Duodenal mucosa (tissue), 2 donors: Measurements from ENCODE around the gene TCEAL3.
"Not testable (repeated sequence)": the region's sequence is repeated elsewhere in the genome, so short reads cannot be mapped to it uniquely, and the experiment has no call there.

Source experiments
- H3K27ac ChIP-seq: one replicate; pipeline ENCODE4 v1.7.0; 2013; ENCODE audit warnings: low read depth, low read length
- H3K27me3 ChIP-seq, 2 donors: one replicate each; pipeline ENCODE4 v1.7.0; 2013; ENCODE audit warnings: low read length in 2 of 2, control low read depth in 1 of 2; ENCODE audit not compliant: insufficient read depth in 2 of 2, control insufficient read depth in 1 of 2
- H3K36me3 ChIP-seq, 2 donors: one replicate each; pipeline ENCODE4 v1.7.0; 2013; ENCODE audit warnings: low read length in 2 of 2, control low read depth in 1 of 2; ENCODE audit not compliant: insufficient read depth in 2 of 2, control insufficient read depth in 1 of 2
- H3K4me1 ChIP-seq, 2 donors: one replicate each; pipeline ENCODE4 v1.7.0; 2013; ENCODE audit warnings: low read length in 2 of 2, control low read depth in 1 of 2; ENCODE audit not compliant: insufficient read depth in 2 of 2, control insufficient read depth in 1 of 2
- H3K4me3 ChIP-seq, 2 donors: one replicate each; pipeline ENCODE4 v1.7.0; 2013; ENCODE audit warnings: low read length in 2 of 2, low read depth in 1 of 2
- H3K9ac ChIP-seq, 2 donors: one replicate each; pipeline ENCODE4 v1.7.0; 2013; ENCODE audit warnings: low read length in 2 of 2, low read depth in 1 of 2
- H3K9me3 ChIP-seq, 2 donors: one replicate each; pipeline ENCODE4 v1.7.0; 2013; ENCODE audit warnings: low read length in 2 of 2, control low read depth in 1 of 2; ENCODE audit not compliant: control insufficient read depth in 1 of 2

The TCEAL3 gene

GRCh38 chrX:103638479-103639346 lies 30.9 kb downstream of the TCEAL3 start:
- not testable (repeated sequence) for H3K27ac ChIP-seq, H3K36me3 ChIP-seq, H3K9me3 ChIP-seq, H3K27me3 ChIP-seq, H3K4me3 ChIP-seq, H3K9ac ChIP-seq, H3K4me1 ChIP-seq

- no peak overlapping the region for H3K4me3 ChIP-seq
- H3K27me3 ChIP-seq: no peaks in the 10 kb centered on the region
- H3K4me1 ChIP-seq: no peaks in the 10 kb centered on the region
- H3K9me3 ChIP-seq: no peaks in the 10 kb centered on the region
- no peak overlapping the region for H3K9ac ChIP-seq
- H3K27ac ChIP-seq: no peak overlapping the region
- no peaks in the 10 kb centered on the region for H3K36me3 ChIP-seq
Observed at GRCh38 chrX:103640401-103641155, 32.8 kb downstream of the TCEAL3 start.

GRCh38 chrX:103644125-103644524 lies 36.4 kb downstream of the TCEAL3 start:
- Histone ChIP-seq H3K9me3 (no peaks in the 10 kb centered on the region), H3K4me1 (no peaks in the 10 kb centered on the region), H3K27me3 (no peaks in the 10 kb centered on the region), H3K27ac (no peak overlapping the region), H3K9ac (no peak overlapping the region), H3K36me3 (no peaks in the 10 kb centered on the region), H3K4me3 (no peak overlapping the region)

GRCh38 chrX:103647630-103648029 lies 39.9 kb downstream of the TCEAL3 start:
- Histone ChIP-seq H3K36me3 (no peaks in the 10 kb centered on the region), H3K9me3 (no peaks in the 10 kb centered on the region), H3K9ac (no peak overlapping the region), H3K27me3 (no peaks in the 10 kb centered on the region), H3K4me1 (no peaks in the 10 kb centered on the region), H3K4me3 (no peak overlapping the region), H3K27ac (no peak overlapping the region)

- H3K9ac ChIP-seq: no peak overlapping the region
- no peaks in the 10 kb centered on the region for H3K36me3 ChIP-seq
- H3K9me3 ChIP-seq: no peaks in the 10 kb centered on the region
- H3K4me1 ChIP-seq: no peaks in the 10 kb centered on the region
- no peak overlapping the region for H3K4me3 ChIP-seq
- H3K27ac ChIP-seq: no peak overlapping the region
- H3K27me3 ChIP-seq: no peaks in the 10 kb centered on the region
Observed at GRCh38 chrX:103651151-103651773, 43.5 kb downstream of the TCEAL3 start.

GRCh38 chrX:103655230-103656000 lies 47.7 kb downstream of the TCEAL3 start:
- H3K36me3 ChIP-seq, H3K4me1 ChIP-seq, H3K9me3 ChIP-seq, H3K27ac ChIP-seq, H3K4me3 ChIP-seq, H3K27me3 ChIP-seq, H3K9ac ChIP-seq: not testable (repeated sequence)

- H3K9me3 ChIP-seq: no peaks in the 10 kb centered on the region
- no peaks in the 10 kb centered on the region for H3K4me1 ChIP-seq
- H3K27me3 ChIP-seq: no peaks in the 10 kb centered on the region
- H3K4me3 ChIP-seq: no peak overlapping the region
- no peak overlapping the region for H3K27ac ChIP-seq
- H3K9ac ChIP-seq: no peak overlapping the region
- H3K36me3 ChIP-seq: no peaks in the 10 kb centered on the region
Observed at GRCh38 chrX:103656617-103657016, 48.9 kb downstream of the TCEAL3 start.

- H3K4me1 ChIP-seq, H3K36me3 ChIP-seq, H3K27me3 ChIP-seq, H3K9ac ChIP-seq, H3K9me3 ChIP-seq, H3K4me3 ChIP-seq, H3K27ac ChIP-seq: not testable (repeated sequence)
Observed at GRCh38 chrX:103657066-103657465, 49.3 kb downstream of the TCEAL3 start.

GRCh38 chrX:103658681-103659433 lies 51.1 kb downstream of the TCEAL3 start:
- Histone ChIP-seq H3K4me3 (no peak overlapping the region), H3K36me3 (no peaks in the 10 kb centered on the region), H3K27ac (no peak overlapping the region), H3K4me1 (no peaks in the 10 kb centered on the region), H3K27me3 (no peaks in the 10 kb centered on the region), H3K9me3 (no peaks in the 10 kb centered on the region), H3K9ac (no peak overlapping the region)
